Prostate gland (tissue), 2 donors: ENCODE data around the gene WDR73. TPM values are rescaled to one million over a fixed set of nuclear protein-coding genes. Genes with fewer than 3 reads are reported as not detected.
A peak's percentile ranks its signal among the peaks of the same experiment; 100 is the strongest.

ENCODE experiments used
- DNase-seq: peaks from one replicate; pipeline ENCODE4 v3.0.0-alpha.2; 2019; ENCODE audit warnings: low spot score
- H3K27ac ChIP-seq, 2 donors: fragments of 200-600 bp; sonication (generic); 2 replicates each; pipeline ENCODE4 v1.5.1; 2017 to 2019
- H3K27me3 ChIP-seq: fragments of 200-600 bp; sonication (generic); replicated peaks from 2 replicates; pipeline ENCODE4 v1.5.1; 2019; ENCODE audit not compliant: insufficient read depth
- H3K36me3 ChIP-seq, 2 donors: fragments of 200-600 bp; sonication (generic); 1 replicate in 1 of 2; 2 replicates in 1 of 2; pipeline versions ENCODE4 v1.5.1 to v1.8.1; 2017 to 2019
- H3K4me1 ChIP-seq: fragments of 200-600 bp; sonication (generic); replicated peaks from 2 replicates; pipeline ENCODE4 v1.5.1; 2019
- H3K4me3 ChIP-seq, 2 donors: fragments of 200-600 bp; sonication (generic); 2 replicates each; pipeline ENCODE4 v1.5.1; 2017 to 2019
- H3K9me3 ChIP-seq: fragments of 200-600 bp; sonication (generic); 2 replicates; pipeline ENCODE4 v1.5.1; 2017
- CTCF ChIP-seq, 4 experiments: fragments of 200-600 bp in 2 of 4; fragments of 450-650 bp in 2 of 4; sonication (generic) in 2 of 4; IDR thresholded peaks; 1 replicate in 3 of 4; 2 replicates in 1 of 4; pipeline ENCODE4 v1.5.1; 2016 to 2019; ENCODE audit warnings: antibody characterized with exemption in 4 of 4, mild to moderate bottlenecking in 2 of 4, moderate library complexity in 2 of 4
- POLR2A ChIP-seq: fragments of 450-650 bp; IDR thresholded peaks from one replicate; pipeline ENCODE4 v1.6.1; 2016; ENCODE audit warnings: antibody characterized with exemption, mild to moderate bottlenecking
- POLR2AphosphoS5 ChIP-seq: sonication (generic); formaldehyde crosslinking; IDR thresholded peaks from one replicate; pipeline ENCODE4 v1.6.1; 2017; ENCODE audit warnings: antibody characterized with exemption
- WGBS: methylation state at CpG from one replicate; pipeline ENCODE4 v1.1.5; 2018; 5-methylcytosine and 5-hydroxymethylcytosine counted together
- intact Hi-C: fragments of 100-400 bp; cut with DNase I; formaldehyde crosslinking; loops from one replicate; pipeline ENCODE4 v1.14.2; 2022
- total RNA-seq, 2 donors: library from RNA; depleted of rRNA; stranded (reverse); fragments of >200 nt; gene quantifications; one replicate each; pipeline ENCODE4 v1.1.0, GENCODE V29; 2016

Gene WDR73
- total RNA-seq, 2 donors from 2014 or later, result 20.7 to 43.9 TPM

- WGBS, result 63% methylated on average over 3 of the region's 3 CpGs
- no peak for DNase-seq
- no peak overlapping the region for H3K4me3 ChIP-seq
- no peaks in the 10 kb centered on the region for H3K27me3 ChIP-seq
- no peaks in the 10 kb centered on the region for H3K4me1 ChIP-seq
- intact Hi-C loops, result no loop called here
- H3K9me3 ChIP-seq, result no peaks in the 10 kb centered on the region
- H3K27ac ChIP-seq, result no peak overlapping the region
- TF ChIP-seq POLR2AphosphoS5 (no peak), CTCF (IDR thresholded peaks at IDR 0.05) (no peak), POLR2A (no peak)
- no peaks in the 10 kb centered on the region for H3K36me3 ChIP-seq
Measured at GRCh38 chr15:84638103-84638502, 16.0 kb downstream of the WDR73 start.

GRCh38 chr15:84634228-84634837, 19.8 kb downstream of the WDR73 start:
- no peaks in the 10 kb centered on the region for H3K27me3 ChIP-seq
- H3K4me3 ChIP-seq, result peak overlapping the region; percentile 55 to 56
- H3K36me3 ChIP-seq, result no peaks in the 10 kb centered on the region
- no peaks in the 10 kb centered on the region for H3K9me3 ChIP-seq
- intact Hi-C loops, result loop anchor here (5.0 kb wide), 1 partner anchor 37 kb away; no protein-coding TSS in a partner anchor
- DNase-seq, result no peak
- H3K4me1 ChIP-seq, result peaks cover 11% of the 10 kb centered on the region
- 30% methylated on average over 23 of the region's 23 CpGs for WGBS
- H3K27ac ChIP-seq, result peak overlapping the region; percentile 94 to 95
- TF ChIP-seq POLR2A (no peak), POLR2AphosphoS5 (no peak)

DNA sequence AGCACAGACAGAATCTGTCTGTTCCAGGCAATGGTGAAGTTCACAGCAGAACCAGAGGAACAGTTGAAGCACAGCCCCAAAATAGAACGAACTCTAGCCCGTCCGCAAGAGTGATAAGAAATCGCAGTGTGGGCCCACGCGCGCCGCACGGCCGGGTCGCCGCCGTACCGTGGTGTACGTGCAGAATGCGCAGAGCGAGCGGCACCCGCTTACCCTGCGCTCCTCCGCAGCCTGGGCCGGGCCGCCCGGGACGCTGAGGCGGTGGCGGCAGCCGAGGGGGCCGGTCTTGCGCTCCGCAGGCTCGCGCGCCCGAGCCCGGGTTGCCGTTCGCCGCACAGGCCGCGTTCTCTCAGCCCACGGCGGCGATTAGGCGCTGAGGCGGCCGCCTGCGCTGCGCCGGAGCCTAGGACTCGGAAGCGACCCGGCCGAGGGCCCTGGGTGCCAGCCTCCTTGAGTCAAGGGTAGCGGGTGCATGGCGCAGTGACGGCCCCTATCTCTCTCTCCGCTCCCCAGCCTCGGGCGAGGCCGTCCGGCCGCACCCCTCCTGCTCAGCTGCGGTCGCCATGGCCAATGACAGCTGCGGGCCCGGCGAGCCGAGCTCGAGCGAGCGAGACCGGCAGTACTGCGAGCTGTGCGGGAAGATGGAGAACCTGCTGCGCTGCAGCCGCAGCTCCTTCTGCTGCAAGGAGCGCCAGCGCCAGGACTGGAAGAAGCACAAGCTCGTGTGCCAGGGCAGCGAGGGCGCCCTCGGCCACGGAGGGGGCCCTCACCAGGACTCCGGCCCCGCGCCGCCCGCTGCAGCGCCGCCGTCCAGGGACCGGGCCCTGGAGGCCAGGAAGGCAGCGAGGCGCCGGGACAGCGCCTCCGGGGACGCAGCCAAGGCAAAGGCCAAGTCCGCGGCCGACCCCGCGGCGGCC, 20.5 kb downstream of the WDR73 start:
- peak overlapping the region; percentile 94 to 95 for H3K27ac ChIP-seq
- TF ChIP-seq POLR2AphosphoS5 (no peak), POLR2A (no peak), CTCF (IDR thresholded peaks at IDR 0.05) (no peak)
- peak; percentile 55 for DNase-seq
- peaks cover 11% of the 10 kb centered on the region for H3K4me1 ChIP-seq
- no peaks in the 10 kb centered on the region for H3K9me3 ChIP-seq
- intact Hi-C loops, result loop anchor here (5.0 kb wide), 1 partner anchor 36 kb away; no protein-coding TSS in a partner anchor
- under 1% methylated on average over 88 of the region's 105 CpGs for WGBS
- no peaks in the 10 kb centered on the region for H3K36me3 ChIP-seq
- H3K4me3 ChIP-seq, result peak overlapping the region; percentile 55 to 56
- H3K27me3 ChIP-seq, result no peaks in the 10 kb centered on the region

- Histone ChIP-seq H3K9me3 (no peaks in the 10 kb centered on the region), H3K4me1 (peaks cover 11% of the 10 kb centered on the region), H3K36me3 (no peaks in the 10 kb centered on the region), H3K4me3 (peak overlapping the region; percentile 42 to 53), H3K27me3 (no peaks in the 10 kb centered on the region), H3K27ac (peak overlapping the region; percentile 73 to 94)
- no peak for TF ChIP-seq CTCF (IDR thresholded peaks at IDR 0.05)
- no peak for TF ChIP-seq POLR2AphosphoS5
- no peak for TF ChIP-seq POLR2A
- intact Hi-C loops, result loop anchor here (5.0 kb wide), 1 partner anchor 34 kb away; no protein-coding TSS in a partner anchor
- WGBS, result 51% methylated on average over 7 of the region's 7 CpGs
- DNase-seq, result no peak
Measured at GRCh38 chr15:84631706-84632272, 22.3 kb downstream of the WDR73 start.

DNA sequence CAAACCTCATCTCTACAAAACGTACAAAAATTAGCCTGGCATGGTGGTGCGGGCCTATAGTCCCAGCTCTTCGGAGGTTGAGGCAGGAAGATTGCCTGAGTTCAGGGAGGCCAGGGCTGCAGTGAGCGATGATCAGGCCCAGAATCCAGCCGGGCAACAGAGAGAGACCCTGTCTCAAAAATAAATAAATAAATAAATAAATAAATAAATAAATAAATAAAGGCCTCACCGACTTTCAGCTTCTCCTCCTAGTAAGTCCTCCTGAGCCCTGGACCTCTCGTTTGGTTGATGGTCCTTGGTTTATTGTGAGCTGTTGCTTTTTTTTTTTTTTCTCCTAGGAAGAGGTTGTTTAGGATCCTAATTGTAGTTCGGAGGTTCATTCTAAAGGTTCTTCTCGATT, 25.1 kb downstream of the WDR73 start:
- no peak overlapping the region for H3K27ac ChIP-seq
- WGBS, result 90% methylated on average over 9 of the region's 9 CpGs
- intact Hi-C loops, result no loop called here
- H3K27me3 ChIP-seq, result no peaks in the 10 kb centered on the region
- TF ChIP-seq POLR2A (no peak), POLR2AphosphoS5 (no peak), CTCF (IDR thresholded peaks at IDR 0.05) (no peak)
- peaks cover 11% of the 10 kb centered on the region for H3K4me1 ChIP-seq
- no peak for DNase-seq
- H3K4me3 ChIP-seq, result no peak overlapping the region
- H3K9me3 ChIP-seq, result no peaks in the 10 kb centered on the region
- no peaks in the 10 kb centered on the region for H3K36me3 ChIP-seq
